HepG2 (cell line): Measurements from ENCODE around the gene CCNI2. TPM values are rescaled to one million over a fixed set of nuclear protein-coding genes. Genes with fewer than 3 reads are reported as not detected.

Experiments used
- ATAC-seq: fragments of 200-7000 bp; cut with Tn5 transposase; 3 replicates; pipeline ENCODE4 v1.9.1; 2020; ENCODE audit warnings: mild to moderate bottlenecking, moderate library complexity
- BruUV-seq: library from RNA; stranded (reverse); fragments of 400-500 nt; replicated peaks from 2 replicates; lab custom pipeline; 2021; lab: Mats Ljungman, UMichigan
- CTCF ChIA-PET: fragments of 300-600 bp; formaldehyde crosslinking; extraction: SDS; loops from one replicate; lab custom pipeline; 2021; ENCODE audit warnings: low total read pairs, inconsistent platforms, low intra/inter-chr PET ratio; lab: Yijun Ruan, JAX
- POLR2A ChIA-PET: fragments of 350-600 bp; sonication (Branson Sonifier 250); formaldehyde crosslinking; loops from one replicate; lab custom pipeline; 2020; ENCODE audit warnings: antibody characterized with exemption, inconsistent platforms; lab: Yijun Ruan, JAX
- DNase-seq: peaks from one replicate; pipeline ENCODE4 v3.0.0-alpha.2; 2015; ENCODE audit warnings: low spot score
- FAIRE-seq: peaks from 3 replicates; lab custom pipeline; 2011; peaks lifted over from hg19 to GRCh38; lab: Jason Lieb, UNC
- H2AFZ ChIP-seq: one replicate; pipeline ENCODE4 v1.6.1; 2011; ENCODE audit warnings: low read length, inconsistent platforms
- H3K27ac ChIP-seq: fragments of 300-600 bp; 3 replicates; pipeline ENCODE4 v1.8.0; 2011; ENCODE audit warnings: mixed run types, mild to moderate bottlenecking, mixed read lengths, low read length, inconsistent platforms; ENCODE audit not compliant: insufficient read depth; ENCODE audit errors: extremely low read length
- H3K27me3 ChIP-seq, 2 experiments: fragments of 200-600 bp in 1 of 2; 2 replicates in 1 of 2; 3 replicates in 1 of 2; pipeline versions ENCODE4 v1.6.0 to v1.8.0; 2011; ENCODE audit warnings: low read length in 2 of 2, mild to moderate bottlenecking in 2 of 2, moderate library complexity in 2 of 2, inconsistent platforms in 1 of 2; ENCODE audit not compliant: insufficient read depth in 2 of 2, control insufficient read depth in 1 of 2
- H3K36me3 ChIP-seq, 2 experiments: fragments of 200-600 bp in 1 of 2; replicated peaks in 1 of 2; 2 replicates in 1 of 2; 3 replicates in 1 of 2; pipeline versions ENCODE4 v1.5.1 to v1.8.0; 2011; ENCODE audit warnings: low read length in 2 of 2, inconsistent platforms in 1 of 2; ENCODE audit not compliant: insufficient read depth in 2 of 2, control insufficient read depth in 1 of 2
- H3K4me1 ChIP-seq: 2 replicates; pipeline ENCODE4 v1.5.1; 2012; ENCODE audit warnings: low read length, inconsistent platforms; ENCODE audit not compliant: insufficient read depth
- H3K4me2 ChIP-seq: 2 replicates; pipeline ENCODE4 v1.6.0; 2011; ENCODE audit warnings: low read depth, low read length, inconsistent platforms
- H3K4me3 ChIP-seq, 3 experiments: fragments of 200-600 bp in 1 of 3; sonication (generic), shearing (Covaris generic) in 1 of 3; replicated peaks in 1 of 3; 2 replicates each; pipeline ENCODE4 v1.5.1; 2011 to 2016; ENCODE audit warnings: low read length in 3 of 3, inconsistent platforms in 2 of 3, low read depth in 2 of 3, mild to moderate bottlenecking in 2 of 3, control low read depth in 1 of 3, mixed read lengths in 1 of 3; ENCODE audit not compliant: insufficient read depth in 1 of 3
- H3K79me2 ChIP-seq: one replicate; pipeline ENCODE4 v1.6.1; 2011; ENCODE audit warnings: low read length, inconsistent platforms; ENCODE audit not compliant: insufficient read depth
- H3K9ac ChIP-seq: 2 replicates; pipeline ENCODE4 v1.6.0; 2011; ENCODE audit warnings: mild to moderate bottlenecking, low read depth, low read length, inconsistent platforms; ENCODE audit not compliant: insufficient read depth
- H3K9me3 ChIP-seq: 2 replicates; pipeline ENCODE4 v1.5.1; 2012; ENCODE audit warnings: mild to moderate bottlenecking, low read length
- H4K20me1 ChIP-seq: 2 replicates; pipeline ENCODE4 v1.6.0; 2011; ENCODE audit warnings: inconsistent platforms, mild to moderate bottlenecking, low read length, moderate library complexity; ENCODE audit not compliant: insufficient read depth
- GPN1 ChIP-seq: sonication (generic); formaldehyde crosslinking; IDR thresholded peaks from 2 replicates; pipeline ENCODE4 v1.5.1; 2020; ENCODE audit warnings: missing genetic modification reagents, borderline replicate concordance
- HNF1B ChIP-seq: sonication (generic); formaldehyde crosslinking; IDR thresholded peaks from 2 replicates; pipeline ENCODE4 v1.5.1; 2020; ENCODE audit warnings: mild to moderate bottlenecking, moderate library complexity, missing genetic modification reagents
- HOXA5 ChIP-seq: sonication (generic); formaldehyde crosslinking; IDR thresholded peaks from 2 replicates; pipeline ENCODE4 v1.4.0; 2020; ENCODE audit warnings: missing genetic modification reagents
- IRX3 ChIP-seq: sonication (generic); formaldehyde crosslinking; IDR thresholded peaks from 2 replicates; pipeline ENCODE4 v1.8.1; 2023; ENCODE audit warnings: mild to moderate bottlenecking, low read depth, missing genetic modification reagents, borderline replicate concordance
- MEF2D ChIP-seq: sonication (generic); formaldehyde crosslinking; IDR thresholded peaks from 2 replicates; pipeline ENCODE4 v1.5.1; 2020; ENCODE audit warnings: mild to moderate bottlenecking, missing genetic modification reagents
- RORA ChIP-seq: sonication (generic); formaldehyde crosslinking; IDR thresholded peaks from 2 replicates; pipeline ENCODE4 v1.5.0; 2020; ENCODE audit warnings: mild to moderate bottlenecking, missing genetic modification reagents, moderate library complexity
- TBP ChIP-seq: sonication (generic); formaldehyde crosslinking; IDR thresholded peaks from 2 replicates; pipeline ENCODE4 v1.5.0; 2020; ENCODE audit warnings: missing genetic modification reagents
- ZBTB46 ChIP-seq: sonication (generic); formaldehyde crosslinking; IDR thresholded peaks from 2 replicates; pipeline ENCODE4 v1.4.0; 2020; ENCODE audit warnings: mild to moderate bottlenecking, missing genetic modification reagents, borderline replicate concordance
- ZMYM2 ChIP-seq: sonication (generic); formaldehyde crosslinking; IDR thresholded peaks from 2 replicates; pipeline ENCODE4 v1.8.0; 2022; ENCODE audit warnings: mild to moderate bottlenecking, missing genetic modification reagents
- ZNF180 ChIP-seq: sonication (generic); formaldehyde crosslinking; IDR thresholded peaks from 2 replicates; pipeline ENCODE4 v1.4.0; 2020; ENCODE audit warnings: low read depth, missing genetic modification reagents, borderline replicate concordance
- ZNF674 ChIP-seq: sonication (generic); formaldehyde crosslinking; IDR thresholded peaks from 2 replicates; pipeline ENCODE4 v1.5.0; 2020; ENCODE audit warnings: low read depth, mild to moderate bottlenecking, missing genetic modification reagents
- ZNF850 ChIP-seq: sonication (generic); formaldehyde crosslinking; conservative IDR thresholded peaks from 2 replicates; pipeline ENCODE4 v1.9.0; 2021; ENCODE audit warnings: mild to moderate bottlenecking, missing genetic modification reagents
- WGBS: methylation state at CpG from one replicate; pipeline ENCODE4 v1.1.6; 2017; ENCODE audit warnings: low lambda C conversion rate; 5-methylcytosine and 5-hydroxymethylcytosine counted together
- in situ Hi-C: cut with HindIII; loops from 2 replicates; pipeline ENCODE4 v1.10.0; 2017; ENCODE audit warnings: low pct_unique_long_range_greater_than_20kb; ENCODE audit not compliant: extremely low pct_ligation_motif_present
- intact Hi-C: fragments of 100-400 bp; cut with micrococcal nuclease; formaldehyde crosslinking; loops from one replicate; pipeline ENCODE4 v1.10.0; 2022; ENCODE audit not compliant: unreplicated experiment
- polyA plus RNA-seq, 8 experiments: library from polyadenylated mRNA; depleted of rRNA in 3 of 8; stranded (reverse) in 7 of 8; unstranded in 1 of 8; fragments of >200 nt; fragmentation: Illumina TruSeq in 4 of 8; extraction: Trizol in 4 of 8; gene quantifications; 2 replicates each; pipeline versions ENCODE4 v1.2.1 to v1.2.3, GENCODE V29; 2011 to 2016; ENCODE audit warnings: low read depth in 4 of 8, missing spikeins in 1 of 8, mixed read lengths in 1 of 8; ENCODE audit not compliant: insufficient read depth in 1 of 8
- total RNA-seq, 5 experiments: library from RNA; depleted of rRNA; stranded (reverse); fragments of >200 nt; fragmentation: Illumina TruSeq; extraction: Trizol; gene quantifications; 2 replicates each; pipeline ENCODE4 v1.2.3, GENCODE V29; 2016; ENCODE audit warnings: low read depth in 1 of 5
- TF ChIP-seq, protein P1 (sequence below): sonication (generic); formaldehyde crosslinking; IDR thresholded peaks from 2 replicates; pipeline ENCODE4 v1.8.0; 2022; ENCODE audit warnings: mild to moderate bottlenecking, missing genetic modification reagents; ENCODE audit not compliant: insufficient replicate concordance

CCNI2 gene
- total and polyA plus RNA-seq, 2 of the 13 experiments (the other 11 are each of a cell fraction or from before 2014, with no cell fraction given): not detected

- no peak for TF ChIP-seq ZMYM2 (CRISPR knock-in tag)
- TF ChIP-seq IRX3 (CRISPR knock-in tag): no peak
- TF ChIP-seq ZNF674 (CRISPR knock-in tag): no peak
- TF ChIP-seq HNF1B (CRISPR knock-in tag): no peak
- no peak for TF ChIP-seq ZBTB46 (CRISPR knock-in tag)
- TF ChIP-seq TBP: no peak
- TF ChIP-seq RORA (CRISPR knock-in tag): no peak
- no peak for TF ChIP-seq ZNF850 (CRISPR knock-in tag)
- no peak for TF ChIP-seq ZNF180 (CRISPR knock-in tag)
- TF ChIP-seq, protein P1, sequence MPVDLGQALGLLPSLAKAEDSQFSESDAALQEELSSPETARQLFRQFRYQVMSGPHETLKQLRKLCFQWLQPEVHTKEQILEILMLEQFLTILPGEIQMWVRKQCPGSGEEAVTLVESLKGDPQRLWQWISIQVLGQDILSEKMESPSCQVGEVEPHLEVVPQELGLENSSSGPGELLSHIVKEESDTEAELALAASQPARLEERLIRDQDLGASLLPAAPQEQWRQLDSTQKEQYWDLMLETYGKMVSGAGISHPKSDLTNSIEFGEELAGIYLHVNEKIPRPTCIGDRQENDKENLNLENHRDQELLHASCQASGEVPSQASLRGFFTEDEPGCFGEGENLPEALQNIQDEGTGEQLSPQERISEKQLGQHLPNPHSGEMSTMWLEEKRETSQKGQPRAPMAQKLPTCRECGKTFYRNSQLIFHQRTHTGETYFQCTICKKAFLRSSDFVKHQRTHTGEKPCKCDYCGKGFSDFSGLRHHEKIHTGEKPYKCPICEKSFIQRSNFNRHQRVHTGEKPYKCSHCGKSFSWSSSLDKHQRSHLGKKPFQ: no peak
- TF ChIP-seq GPN1: no peak
- no peak for TF ChIP-seq MEF2D
- TF ChIP-seq HOXA5: no peak
- H4K20me1 ChIP-seq: no peaks in the 10 kb centered on the region
- no TSS peak for BruUV-seq
- H2AFZ ChIP-seq: no peak overlapping the region
- intact Hi-C loops (no loop called here), in situ Hi-C loops (no loop called here)
- FAIRE-seq (no peak), DNase-seq (no peak), ATAC-seq (no peak)
- no peaks in the 10 kb centered on the region for H3K4me1 ChIP-seq
- H3K27ac ChIP-seq: no peak overlapping the region
- POLR2A ChIA-PET: no interaction called here
- H3K36me3 ChIP-seq: peaks cover 22 to 67% of the 10 kb centered on the region in 2 experiments
- H3K27me3 ChIP-seq: no peaks in the 10 kb centered on the region
- H3K4me3 ChIP-seq: no peak overlapping the region
- H3K9me3 ChIP-seq: no peaks in the 10 kb centered on the region
- H3K79me2 ChIP-seq: no peaks in the 10 kb centered on the region
- WGBS: 95% methylated on average over 20 of the region's 22 CpGs
- CTCF ChIA-PET: no interaction called here
- H3K9ac ChIP-seq: no peak overlapping the region
- no peak overlapping the region for H3K4me2 ChIP-seq
These were observed 14.4 kb downstream of the CCNI2 start for GRCh38 chr5:132761321-132762240.
